H9 (cell line): ENCODE data around the gene SLC25A48. TPM values are rescaled to one million over a fixed set of nuclear protein-coding genes. Genes with fewer than 3 reads are reported as not detected.

Source experiments
- DNase-seq: peaks from one replicate; pipeline ENCODE4 v3.0.0-alpha.2; 2017
- H2AFZ ChIP-seq: one replicate; pipeline ENCODE4 v1.6.1; 2013; ENCODE audit warnings: mild to moderate bottlenecking, low read length, control low read depth, moderate library complexity
- H2AK5ac ChIP-seq: 2 replicates; pipeline ENCODE4 v1.6.1; 2013; ENCODE audit warnings: low read length, control low read depth, mixed read lengths; ENCODE audit not compliant: insufficient read length
- H2BK120ac ChIP-seq: one replicate; pipeline ENCODE4 v1.6.1; 2013; ENCODE audit warnings: low read depth, mild to moderate bottlenecking, low read length, control low read depth, inconsistent platforms; ENCODE audit not compliant: poor library complexity, severe bottlenecking
- H2BK12ac ChIP-seq: 2 replicates; pipeline ENCODE4 v1.6.1; 2013; ENCODE audit warnings: low read length, control low read depth, mixed read lengths, low read depth; ENCODE audit not compliant: insufficient read length
- H2BK15ac ChIP-seq: 2 replicates; pipeline ENCODE4 v1.6.1; 2013; ENCODE audit warnings: low read depth, low read length, control low read depth
- H2BK20ac ChIP-seq: one replicate; pipeline ENCODE4 v1.6.1; 2013; ENCODE audit warnings: low read depth, mild to moderate bottlenecking, low read length, control low read depth, inconsistent platforms; ENCODE audit not compliant: poor library complexity, severe bottlenecking
- H2BK5ac ChIP-seq: 2 replicates; pipeline ENCODE4 v1.6.1; 2013; ENCODE audit warnings: low read length, control low read depth, mixed read lengths; ENCODE audit not compliant: insufficient read length
- H3K14ac ChIP-seq: 2 replicates; pipeline ENCODE4 v1.6.1; 2013; ENCODE audit warnings: low read length, control low read depth; ENCODE audit not compliant: insufficient read depth
- H3K18ac ChIP-seq: 2 replicates; pipeline ENCODE4 v1.6.1; 2013; ENCODE audit warnings: low read depth, mild to moderate bottlenecking, mixed read lengths, low read length, control low read depth; ENCODE audit not compliant: insufficient read length
- H3K23ac ChIP-seq: 2 replicates; pipeline ENCODE4 v1.6.1; 2013; ENCODE audit warnings: low read length, control low read depth, mixed read lengths, low read depth; ENCODE audit not compliant: insufficient read length
- H3K23me2 ChIP-seq: 2 replicates; pipeline ENCODE4 v1.6.1; 2013; ENCODE audit warnings: low read depth, mild to moderate bottlenecking, mixed read lengths, low read length, control low read depth; ENCODE audit not compliant: insufficient read length, poor library complexity, severe bottlenecking
- H3K27ac ChIP-seq: 2 replicates; pipeline ENCODE4 v1.5.1; 2013; ENCODE audit warnings: low read length, control low read depth, mixed read lengths, low read depth; ENCODE audit not compliant: insufficient read length
- H3K27me3 ChIP-seq: 2 replicates; pipeline ENCODE4 v1.6.1; 2013; ENCODE audit warnings: low read length, control low read depth, inconsistent platforms; ENCODE audit not compliant: insufficient read depth
- H3K4ac ChIP-seq: 2 replicates; pipeline ENCODE4 v1.6.1; 2013; ENCODE audit warnings: low read depth, mild to moderate bottlenecking, control low read depth, inconsistent platforms, low read length, moderate library complexity
- H3K4me1 ChIP-seq: 2 replicates; pipeline ENCODE4 v1.6.1; 2013; ENCODE audit warnings: low read length, control low read depth, inconsistent platforms; ENCODE audit not compliant: insufficient read depth
- H3K4me2 ChIP-seq: 2 replicates; pipeline ENCODE4 v1.6.1; 2013; ENCODE audit warnings: low read length, control low read depth, mixed read lengths; ENCODE audit not compliant: insufficient read length, insufficient read depth
- H3K56ac ChIP-seq: 2 replicates; pipeline ENCODE4 v1.6.1; 2013; ENCODE audit warnings: low read depth, mild to moderate bottlenecking, mixed read lengths, low read length, control low read depth; ENCODE audit not compliant: insufficient read length
- H3K79me1 ChIP-seq: 2 replicates; pipeline ENCODE4 v1.6.1; 2013; ENCODE audit warnings: low read depth, mild to moderate bottlenecking, moderate library complexity, low read length, control low read depth, inconsistent platforms; ENCODE audit not compliant: insufficient read depth, poor library complexity, severe bottlenecking
- H3K79me2 ChIP-seq: 2 replicates; pipeline ENCODE4 v1.6.1; 2013; ENCODE audit warnings: low read length, control low read depth, inconsistent platforms; ENCODE audit not compliant: insufficient read depth
- H3K9ac ChIP-seq: 2 replicates; pipeline ENCODE4 v1.6.1; 2013; ENCODE audit warnings: low read length, control low read depth, mixed read lengths; ENCODE audit not compliant: insufficient read length; ENCODE audit errors: extremely low read depth
- H3K9me3 ChIP-seq: one replicate; pipeline ENCODE4 v1.6.1; 2013; ENCODE audit warnings: low read depth, low read length, inconsistent platforms; ENCODE audit not compliant: control insufficient read depth
- H3T11ph ChIP-seq: one replicate; pipeline ENCODE4 v1.6.1; 2013; ENCODE audit warnings: mild to moderate bottlenecking, low read length, control low read depth, inconsistent platforms
- H4K20me1 ChIP-seq: one replicate; pipeline ENCODE4 v1.6.1; 2013; ENCODE audit not compliant: control insufficient read depth, insufficient read length, insufficient read depth
- H4K5ac ChIP-seq: 2 replicates; pipeline ENCODE4 v1.6.1; 2013; ENCODE audit warnings: low read depth, mild to moderate bottlenecking, mixed read lengths, low read length, control low read depth; ENCODE audit not compliant: insufficient read length
- H4K8ac ChIP-seq: replicated peaks from 2 replicates; pipeline ENCODE4 v1.6.1; 2013; ENCODE audit warnings: low read length, control low read depth, mixed read lengths, low read depth; ENCODE audit not compliant: insufficient read length
- H4K91ac ChIP-seq: 2 replicates; pipeline ENCODE4 v1.6.1; 2013; ENCODE audit warnings: low read depth, mild to moderate bottlenecking, moderate library complexity, mixed read lengths, low read length, control low read depth; ENCODE audit not compliant: insufficient read length
- H3K27ac Mint-ChIP-seq, 3 experiments: 2 replicates in 2 of 3; 3 replicates in 1 of 3; pipeline ENCODE4 v1.8.0; 2020 to 2021; ENCODE audit warnings: mixed read lengths in 3 of 3, mild to moderate bottlenecking in 1 of 3, moderate library complexity in 1 of 3
- H3K27me3 Mint-ChIP-seq: 2 replicates; pipeline ENCODE4 v1.8.0; 2021; ENCODE audit warnings: low read depth, mild to moderate bottlenecking, moderate library complexity, mixed read lengths
- H3K36me3 Mint-ChIP-seq, 3 experiments: 2 replicates in 2 of 3; 3 replicates in 1 of 3; pipeline ENCODE4 v1.8.0; 2020 to 2021; ENCODE audit warnings: low read depth in 3 of 3, mixed read lengths in 3 of 3; ENCODE audit not compliant: insufficient read depth in 1 of 3
- H3K4me1 Mint-ChIP-seq, 2 experiments: 2 replicates each; pipeline ENCODE4 v1.8.0; 2020; ENCODE audit warnings: mixed read lengths in 2 of 2
- H3K4me3 Mint-ChIP-seq, 2 experiments: 2 replicates in 1 of 2; 3 replicates in 1 of 2; pipeline ENCODE4 v1.8.0; 2020 to 2021; ENCODE audit warnings: mild to moderate bottlenecking in 2 of 2, mixed read lengths in 2 of 2, moderate library complexity in 1 of 2
- H3K9me3 Mint-ChIP-seq, 2 experiments: 2 replicates in 1 of 2; 3 replicates in 1 of 2; pipeline ENCODE4 v1.8.0; 2020; ENCODE audit warnings: mild to moderate bottlenecking in 2 of 2, mixed read lengths in 2 of 2, moderate library complexity in 1 of 2
- CTCF ChIP-seq: fragments of 200-600 bp; sonication (generic); conservative IDR thresholded peaks from 3 replicates; pipeline ENCODE4 v1.8.0; 2021; ENCODE audit warnings: antibody characterized with exemption, mild to moderate bottlenecking
- WGBS: extraction: QIAGEN DNeasy Blood & Tissue Kit; methylation state at CpG from one replicate; pipeline ENCODE4 v1.1.7; 2013; ENCODE audit warnings: missing lambda C conversion rate, low lambda C conversion rate, mixed read lengths; ENCODE audit not compliant: insufficient read length; ENCODE audit errors: extremely low coverage; 5-methylcytosine and 5-hydroxymethylcytosine counted together
- total RNA-seq: library from RNA; stranded (reverse); gene quantifications from 2 replicates; pipeline ENCODE4 v1.2.1, GENCODE V29; 2021

SLC25A48 gene
- total RNA-seq, 1 experiment from 2014 or later = 0.66 TPM

DNA sequence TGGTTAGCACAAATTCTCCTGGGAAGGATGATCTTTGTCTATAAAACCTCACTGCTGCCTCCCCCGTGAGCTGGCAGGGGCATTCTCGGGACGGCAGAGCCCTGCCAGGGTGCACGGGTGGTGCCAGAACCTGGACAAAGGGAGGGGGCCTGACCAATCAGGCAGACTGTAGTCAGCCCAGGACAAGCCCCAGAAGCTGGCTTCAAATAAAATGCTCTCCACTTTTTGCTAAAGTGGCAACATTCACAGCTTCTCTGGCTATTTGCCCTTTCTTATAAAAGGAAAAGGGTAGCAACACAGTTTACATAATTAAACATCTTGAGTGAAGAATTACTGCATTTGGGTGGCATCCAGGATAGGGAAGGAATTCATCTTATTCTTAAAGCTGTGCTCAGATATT is 46.8 kb downstream of the SLC25A48 start:
- H3K23ac ChIP-seq = no peak overlapping the region
- H2BK5ac ChIP-seq = no peak overlapping the region
- no peak for DNase-seq
- H2BK15ac ChIP-seq = no peak overlapping the region
- no peaks in the 10 kb centered on the region for H3K27me3 ChIP-seq
- no CpG with 5 or more reads among the region's 4 CpGs for WGBS
- H2AFZ ChIP-seq = no peak overlapping the region
- no peak overlapping the region for H3K56ac ChIP-seq
- H4K91ac ChIP-seq = no peak overlapping the region
- H2BK12ac ChIP-seq = no peak overlapping the region
- no peak overlapping the region for H3T11ph ChIP-seq
- H3K4me3 Mint-ChIP-seq = no peak overlapping the region
- H3K27ac ChIP-seq = no peak overlapping the region
- peaks cover 27% of the 10 kb centered on the region for H3K27me3 Mint-ChIP-seq
- no peaks in the 10 kb centered on the region for H4K20me1 ChIP-seq
- H2BK20ac ChIP-seq = no peak overlapping the region
- H4K8ac ChIP-seq = no peak overlapping the region
- no peak overlapping the region for H2BK120ac ChIP-seq
- no peaks in the 10 kb centered on the region for H3K36me3 Mint-ChIP-seq
- no peak overlapping the region for H3K4ac ChIP-seq
- no peak overlapping the region for H3K14ac ChIP-seq
- no peaks in the 10 kb centered on the region for H3K79me2 ChIP-seq
- no peak overlapping the region for H3K27ac Mint-ChIP-seq
- no peak for TF ChIP-seq CTCF
- H3K4me1 Mint-ChIP-seq = peaks cover 17 to 23% of the 10 kb centered on the region in 2 experiments
- no peak overlapping the region for H3K4me2 ChIP-seq
- no peaks in the 10 kb centered on the region for H3K9me3 Mint-ChIP-seq
- no peaks in the 10 kb centered on the region for H3K9me3 ChIP-seq
- H3K4me1 ChIP-seq = no peaks in the 10 kb centered on the region; the same call in 1 of the 2 replicates
- H3K9ac ChIP-seq = no peak overlapping the region
- H4K5ac ChIP-seq = no peak overlapping the region
- no peaks in the 10 kb centered on the region for H3K23me2 ChIP-seq
- no peaks in the 10 kb centered on the region for H3K79me1 ChIP-seq
- H2AK5ac ChIP-seq = no peak overlapping the region
- H3K18ac ChIP-seq = no peak overlapping the region
